HepG2 (cell line): ENCODE results near the gene STK10.

ENCODE experiments used
- ATF1 ChIP-seq: IDR thresholded peaks from 2 replicates; pipeline ENCODE4 v1.6.1; 2016; ENCODE audit warnings: mild to moderate bottlenecking, control low read depth
- CREB1 ChIP-seq, 2 experiments: fragments of 450-650 bp in 1 of 2; IDR thresholded peaks; 2 replicates each; pipeline ENCODE4 v1.6.1; 2016 to 2017; ENCODE audit warnings: control low read depth in 1 of 2, mild to moderate bottlenecking in 1 of 2, missing compliant biosample characterization in 1 of 2, missing genetic modification characterization in 1 of 2
- CTCF ChIP-seq: sonication (generic); formaldehyde crosslinking; IDR thresholded peaks from 2 replicates; pipeline ENCODE4 v1.5.0; 2020; ENCODE audit warnings: mild to moderate bottlenecking, missing genetic modification reagents, moderate library complexity
- FOXC1 ChIP-seq: sonication (generic); formaldehyde crosslinking; IDR thresholded peaks from 2 replicates; pipeline ENCODE4 v1.8.0; 2022; ENCODE audit warnings: mild to moderate bottlenecking, missing genetic modification reagents, borderline replicate concordance
- PHF20 ChIP-seq: sonication (generic); formaldehyde crosslinking; IDR thresholded peaks from 2 replicates; pipeline ENCODE4 v1.5.0; 2020; ENCODE audit warnings: mild to moderate bottlenecking, missing genetic modification reagents
- POLR2A ChIP-seq, 2 experiments: IDR thresholded peaks; 2 replicates each; pipeline ENCODE4 v1.6.1; 2011; ENCODE audit warnings: low read depth in 2 of 2, low read length in 2 of 2, mild to moderate bottlenecking in 1 of 2, moderate library complexity in 1 of 2; ENCODE audit not compliant: insufficient read depth in 1 of 2
- TBP ChIP-seq: sonication (generic); formaldehyde crosslinking; IDR thresholded peaks from 2 replicates; pipeline ENCODE4 v1.5.0; 2020; ENCODE audit warnings: missing genetic modification reagents
- ZFP1 ChIP-seq: IDR thresholded peaks from 2 replicates; pipeline ENCODE4 v1.6.1; 2016
- ZNF879 ChIP-seq: sonication (generic); formaldehyde crosslinking; IDR thresholded peaks from 2 replicates; pipeline ENCODE4 v1.8.1; 2023; ENCODE audit warnings: missing genetic modification reagents
- TF ChIP-seq, protein P1 (sequence below): sonication (generic); formaldehyde crosslinking; conservative IDR thresholded peaks from 2 replicates; pipeline ENCODE4 v1.8.0; 2022; ENCODE audit warnings: low read depth, missing genetic modification reagents

- no peak for TF ChIP-seq CTCF
- no peak for TF ChIP-seq ATF1 (CRISPR knock-in tag)
- no peak for TF ChIP-seq CREB1 (IDR thresholded peaks at IDR 0.05)
- no peak for TF ChIP-seq CREB1 (CRISPR knock-in tag; IDR thresholded peaks at IDR 0.05)
- no peak for TF ChIP-seq ZFP1 (CRISPR knock-in tag)
- no peak for TF ChIP-seq POLR2A (IDR thresholded peaks at IDR 0.05; ENCODE audit: insufficient read depth in 1 of 2, low read depth in 2 of 2, low read length in 2 of 2)
- TF ChIP-seq PHF20 (CRISPR knock-in tag) = no peak
- TF ChIP-seq, protein P1, sequence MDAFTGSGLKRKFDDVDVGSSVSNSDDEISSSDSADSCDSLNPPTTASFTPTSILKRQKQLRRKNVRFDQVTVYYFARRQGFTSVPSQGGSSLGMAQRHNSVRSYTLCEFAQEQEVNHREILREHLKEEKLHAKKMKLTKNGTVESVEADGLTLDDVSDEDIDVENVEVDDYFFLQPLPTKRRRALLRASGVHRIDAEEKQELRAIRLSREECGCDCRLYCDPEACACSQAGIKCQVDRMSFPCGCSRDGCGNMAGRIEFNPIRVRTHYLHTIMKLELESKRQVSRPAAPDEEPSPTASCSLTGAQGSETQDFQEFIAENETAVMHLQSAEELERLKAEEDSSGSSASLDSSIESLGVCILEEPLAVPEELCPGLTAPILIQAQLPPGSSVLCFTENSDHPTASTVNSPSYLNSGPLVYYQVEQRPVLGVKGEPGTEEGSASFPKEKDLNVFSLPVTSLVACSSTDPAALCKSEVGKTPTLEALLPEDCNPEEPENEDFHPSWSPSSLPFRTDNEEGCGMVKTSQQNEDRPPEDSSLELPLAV = no peak
- no peak for TF ChIP-seq FOXC1 (CRISPR knock-in tag)
- TF ChIP-seq ZNF879 = no peak
- TF ChIP-seq TBP = no peak
These were observed 1.8 kb downstream of the STK10 start for GRCh38 chr5:172186114-172186695.
